ENCODE data around the gene AXIN1. TPM values are rescaled to one million over a fixed set of nuclear protein-coding genes. Genes with fewer than 3 reads are reported as not detected.

AXIN1 gene
- total and polyA plus RNA-seq, 9 of the 15 experiments (the other 6 are each of a cell fraction or from before 2014, with no cell fraction given), result 0.42 to 58.0 (median 25.9) TPM

DNA sequence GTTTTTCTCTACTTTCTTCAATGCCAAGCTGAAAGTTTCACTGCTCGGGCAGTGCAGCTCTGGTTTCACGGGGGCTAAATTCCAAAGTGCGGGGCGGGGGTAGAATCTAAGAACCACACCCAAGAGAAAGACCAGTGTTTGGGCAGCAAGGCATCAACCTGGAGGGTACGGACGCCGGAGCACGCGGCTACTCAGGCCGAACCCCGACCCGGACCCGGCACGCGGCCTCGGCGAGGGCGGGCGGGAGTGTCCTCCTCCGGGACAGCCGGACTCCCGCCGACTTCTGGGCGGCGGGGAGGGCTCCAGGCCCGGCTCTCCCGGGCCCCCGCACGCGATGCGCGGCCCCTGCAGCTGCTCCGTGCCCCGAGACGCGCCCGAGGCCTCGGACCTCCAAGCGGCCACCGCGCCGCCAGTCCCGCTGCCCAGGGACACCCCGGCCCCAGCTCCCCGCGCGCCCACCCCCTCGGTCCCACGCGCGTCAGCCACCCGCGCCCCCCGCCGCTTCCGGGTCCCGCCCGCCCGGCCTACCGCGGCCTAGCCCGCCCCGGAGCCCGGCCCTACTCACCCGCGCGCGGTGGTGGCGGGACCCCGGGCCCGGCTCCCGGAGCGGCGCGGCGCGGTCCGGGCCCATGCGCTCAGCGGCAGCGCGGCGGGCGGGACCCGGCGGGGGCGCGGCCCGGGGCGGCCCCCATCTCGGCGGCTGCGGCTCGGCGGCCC lies 561 bp downstream of the AXIN1 start (continued):
- TF ChIP-seq SMARCB1 (IDR thresholded peaks at IDR 0.05; ENCODE audit: insufficient read length, low read depth) (no peak), CREB1 (IDR thresholded peaks at IDR 0.05) (no peak), CREB1 (CRISPR knock-in tag; IDR thresholded peaks at IDR 0.05) (no peak), RFX5 (IDR thresholded peaks at IDR 0.05; ENCODE audit: low read depth, low read length) (no peak), SETDB1 (IDR thresholded peaks at IDR 0.05; ENCODE audit: low read length) (no peak), ZBTB1 (CRISPR knock-in tag; IDR thresholded peaks at IDR 0.05; ENCODE audit: borderline replicate concordance, low read depth) (no peak), PHB2 (IDR thresholded peaks at IDR 0.05; ENCODE audit: low read depth) (no peak), POLR2B (IDR thresholded peaks at IDR 0.05; ENCODE audit: low read depth, partially characterized antibody) (no peak), ZNF324 (CRISPR knock-in tag; IDR thresholded peaks at IDR 0.05) (no peak), ZZZ3 (IDR thresholded peaks at IDR 0.05) (no peak), RB1 (IDR thresholded peaks at IDR 0.05; ENCODE audit: low read depth) (peak; percentile 19; the same call in 1 of the 2 replicates), ESRRA (IDR thresholded peaks at IDR 0.05; ENCODE audit: borderline replicate concordance, low read depth) (no peak), ZBED1 (IDR thresholded peaks at IDR 0.05) (no peak), SIN3A (IDR thresholded peaks at IDR 0.05; ENCODE audit: borderline replicate concordance in 2 of 2, control insufficient read depth in 1 of 2, low read depth in 2 of 2, low read length in 2 of 2) (0 out of 4 replicates have a peak, but pooled peaks of 1 of the 2 experiments have one; percentile 34), DACH1 (IDR thresholded peaks at IDR 0.05; ENCODE audit: partially characterized antibody) (no peak), ZFX (CRISPR knock-in tag; IDR thresholded peaks at IDR 0.05) (0 out of 2 replicates have a peak, but pooled peaks have one; percentile 15), DMBX1 (CRISPR knock-in tag; IDR thresholded peaks at IDR 0.05; ENCODE audit: borderline replicate concordance) (no peak), FOXM1 (IDR thresholded peaks at IDR 0.05; ENCODE audit: low read depth) (no peak), FOXM1 (CRISPR knock-in tag; IDR thresholded peaks at IDR 0.05; ENCODE audit: low read depth) (no peak), ZNF184 (CRISPR knock-in tag; IDR thresholded peaks at IDR 0.05) (no peak)
- TF ChIP-seq, protein P1, sequence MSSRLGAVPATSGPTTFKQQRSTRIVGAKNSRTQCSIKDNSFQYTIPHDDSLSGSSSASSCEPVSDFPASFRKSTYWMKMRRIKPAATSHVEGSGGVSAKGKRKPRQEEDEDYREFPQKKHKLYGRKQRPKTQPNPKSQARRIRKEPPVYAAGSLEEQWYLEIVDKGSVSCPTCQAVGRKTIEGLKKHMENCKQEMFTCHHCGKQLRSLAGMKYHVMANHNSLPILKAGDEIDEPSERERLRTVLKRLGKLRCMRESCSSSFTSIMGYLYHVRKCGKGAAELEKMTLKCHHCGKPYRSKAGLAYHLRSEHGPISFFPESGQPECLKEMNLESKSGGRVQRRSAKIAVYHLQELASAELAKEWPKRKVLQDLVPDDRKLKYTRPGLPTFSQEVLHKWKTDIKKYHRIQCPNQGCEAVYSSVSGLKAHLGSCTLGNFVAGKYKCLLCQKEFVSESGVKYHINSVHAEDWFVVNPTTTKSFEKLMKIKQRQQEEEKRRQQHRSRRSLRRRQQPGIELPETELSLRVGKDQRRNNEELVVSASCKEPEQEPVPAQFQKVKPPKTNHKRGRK (tag; IDR thresholded peaks at IDR 0.05), result no peak
- TF ChIP-seq, protein P2, sequence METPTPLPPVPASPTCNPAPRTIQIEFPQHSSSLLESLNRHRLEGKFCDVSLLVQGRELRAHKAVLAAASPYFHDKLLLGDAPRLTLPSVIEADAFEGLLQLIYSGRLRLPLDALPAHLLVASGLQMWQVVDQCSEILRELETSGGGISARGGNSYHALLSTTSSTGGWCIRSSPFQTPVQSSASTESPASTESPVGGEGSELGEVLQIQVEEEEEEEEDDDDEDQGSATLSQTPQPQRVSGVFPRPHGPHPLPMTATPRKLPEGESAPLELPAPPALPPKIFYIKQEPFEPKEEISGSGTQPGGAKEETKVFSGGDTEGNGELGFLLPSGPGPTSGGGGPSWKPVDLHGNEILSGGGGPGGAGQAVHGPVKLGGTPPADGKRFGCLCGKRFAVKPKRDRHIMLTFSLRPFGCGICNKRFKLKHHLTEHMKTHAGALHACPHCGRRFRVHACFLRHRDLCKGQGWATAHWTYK (CRISPR knock-in tag; IDR thresholded peaks at IDR 0.05), result 0 out of 2 replicates have a peak, but pooled peaks have one; percentile 36
- TF ChIP-seq, protein P3, sequence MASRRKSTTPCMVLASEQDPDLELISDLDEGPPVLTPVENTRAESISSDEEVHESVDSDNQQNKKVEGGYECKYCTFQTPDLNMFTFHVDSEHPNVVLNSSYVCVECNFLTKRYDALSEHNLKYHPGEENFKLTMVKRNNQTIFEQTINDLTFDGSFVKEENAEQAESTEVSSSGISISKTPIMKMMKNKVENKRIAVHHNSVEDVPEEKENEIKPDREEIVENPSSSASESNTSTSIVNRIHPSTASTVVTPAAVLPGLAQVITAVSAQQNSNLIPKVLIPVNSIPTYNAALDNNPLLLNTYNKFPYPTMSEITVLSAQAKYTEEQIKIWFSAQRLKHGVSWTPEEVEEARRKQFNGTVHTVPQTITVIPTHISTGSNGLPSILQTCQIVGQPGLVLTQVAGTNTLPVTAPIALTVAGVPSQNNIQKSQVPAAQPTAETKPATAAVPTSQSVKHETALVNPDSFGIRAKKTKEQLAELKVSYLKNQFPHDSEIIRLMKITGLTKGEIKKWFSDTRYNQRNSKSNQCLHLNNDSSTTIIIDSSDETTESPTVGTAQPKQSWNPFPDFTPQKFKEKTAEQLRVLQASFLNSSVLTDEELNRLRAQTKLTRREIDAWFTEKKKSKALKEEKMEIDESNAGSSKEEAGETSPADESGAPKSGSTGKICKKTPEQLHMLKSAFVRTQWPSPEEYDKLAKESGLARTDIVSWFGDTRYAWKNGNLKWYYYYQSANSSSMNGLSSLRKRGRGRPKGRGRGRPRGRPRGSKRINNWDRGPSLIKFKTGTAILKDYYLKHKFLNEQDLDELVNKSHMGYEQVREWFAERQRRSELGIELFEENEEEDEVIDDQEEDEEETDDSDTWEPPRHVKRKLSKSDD (conservative IDR thresholded peaks at IDR 0.05; ENCODE audit: low read length), result no peak
- TF ChIP-seq, protein P4, sequence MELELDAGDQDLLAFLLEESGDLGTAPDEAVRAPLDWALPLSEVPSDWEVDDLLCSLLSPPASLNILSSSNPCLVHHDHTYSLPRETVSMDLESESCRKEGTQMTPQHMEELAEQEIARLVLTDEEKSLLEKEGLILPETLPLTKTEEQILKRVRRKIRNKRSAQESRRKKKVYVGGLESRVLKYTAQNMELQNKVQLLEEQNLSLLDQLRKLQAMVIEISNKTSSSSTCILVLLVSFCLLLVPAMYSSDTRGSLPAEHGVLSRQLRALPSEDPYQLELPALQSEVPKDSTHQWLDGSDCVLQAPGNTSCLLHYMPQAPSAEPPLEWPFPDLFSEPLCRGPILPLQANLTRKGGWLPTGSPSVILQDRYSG (tag; conservative IDR thresholded peaks at IDR 0.05; ENCODE audit: low read depth), result no peak

Measured in K562 (cell line).